Activated CD4-positive, alpha-beta T cell treated with anti-CD3 and anti-CD28 coated beads for 4 hours (primary cell): ENCODE results near the gene PON1.

ENCODE experiments used
- DNase-seq, 2 donors: peaks; one replicate each; pipeline ENCODE4 v3.0.0-alpha.2; 2020

The PON1 gene

DNA sequence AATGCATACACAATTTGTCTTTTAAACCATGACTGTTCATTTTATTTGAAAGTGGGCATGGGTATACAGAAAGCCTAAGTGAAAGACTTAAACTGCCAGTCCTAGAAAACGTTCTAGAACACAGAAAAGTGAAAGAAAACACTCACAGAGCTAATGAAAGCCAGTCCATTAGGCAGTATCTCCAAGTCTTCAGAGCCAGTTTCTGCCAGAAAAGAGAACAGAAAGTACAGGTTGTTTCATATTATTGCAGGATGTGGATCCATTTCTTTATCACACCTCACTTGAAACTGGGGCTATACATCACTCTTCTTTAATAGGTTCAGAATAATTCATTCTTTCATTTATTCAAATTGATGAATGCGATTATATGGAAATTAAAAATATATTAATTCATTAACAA is 7.7 kb downstream of the PON1 start:
- no peak for DNase-seq

DNA sequence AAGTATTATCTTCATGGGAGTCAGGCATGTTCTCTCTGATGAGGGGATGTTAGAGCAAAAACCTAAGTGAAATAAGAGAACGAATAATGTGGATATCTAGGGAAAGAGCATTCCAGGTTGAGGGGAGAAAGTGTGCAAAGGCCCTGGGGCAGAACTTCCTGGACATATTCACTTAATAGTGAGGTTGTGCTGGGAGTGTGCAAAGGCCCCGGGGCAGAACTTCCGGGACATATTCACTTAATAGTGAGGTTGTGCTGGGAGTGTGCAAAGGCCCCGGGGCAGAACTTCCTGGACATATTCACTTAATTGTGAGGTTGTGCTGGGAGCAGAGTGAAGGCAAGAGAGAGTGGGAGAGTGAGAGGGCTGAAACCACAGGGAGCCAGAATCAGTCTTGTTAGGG is 11.8 kb downstream of the PON1 start:
- DNase-seq, result no peak

DNA sequence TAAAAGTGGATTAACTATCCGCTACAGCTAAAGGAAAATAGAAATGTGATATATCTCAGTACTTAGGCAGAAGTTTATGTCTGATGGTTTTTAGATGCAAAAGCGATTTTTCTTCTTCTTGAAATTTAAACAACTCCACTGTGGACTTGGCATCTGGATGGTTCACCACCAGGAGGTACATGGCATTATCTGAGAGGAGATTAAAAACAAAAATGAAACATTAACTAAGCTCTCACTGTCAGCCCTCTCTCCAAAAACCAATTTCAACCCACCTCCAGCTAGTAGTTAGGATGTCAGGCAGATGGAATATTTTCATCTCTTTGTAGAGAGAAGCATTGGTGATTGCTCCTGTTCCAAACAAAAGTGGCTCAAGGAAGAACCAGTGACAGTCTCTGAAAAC is 12.9 kb downstream of the PON1 start:
- DNase-seq, result no peak

DNA sequence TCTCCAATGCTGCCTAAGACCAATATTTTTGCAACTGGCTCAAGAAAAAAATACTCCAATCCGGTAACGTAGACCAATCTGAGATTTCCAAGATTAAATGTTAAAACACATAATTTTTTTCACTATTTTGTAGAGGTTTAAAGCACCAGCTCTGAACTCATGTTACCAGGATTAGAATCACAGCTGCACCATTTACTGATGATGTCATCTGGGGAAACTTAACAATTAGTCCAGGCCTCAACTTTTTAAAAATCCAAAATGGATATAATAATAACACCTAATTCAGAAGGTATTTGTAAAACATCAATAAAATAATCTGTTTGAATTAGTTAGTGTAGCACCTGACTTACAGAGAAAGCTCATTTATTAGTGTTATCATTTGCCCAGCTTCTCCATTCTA is 14.4 kb downstream of the PON1 start:
- DNase-seq, result no peak

DNA sequence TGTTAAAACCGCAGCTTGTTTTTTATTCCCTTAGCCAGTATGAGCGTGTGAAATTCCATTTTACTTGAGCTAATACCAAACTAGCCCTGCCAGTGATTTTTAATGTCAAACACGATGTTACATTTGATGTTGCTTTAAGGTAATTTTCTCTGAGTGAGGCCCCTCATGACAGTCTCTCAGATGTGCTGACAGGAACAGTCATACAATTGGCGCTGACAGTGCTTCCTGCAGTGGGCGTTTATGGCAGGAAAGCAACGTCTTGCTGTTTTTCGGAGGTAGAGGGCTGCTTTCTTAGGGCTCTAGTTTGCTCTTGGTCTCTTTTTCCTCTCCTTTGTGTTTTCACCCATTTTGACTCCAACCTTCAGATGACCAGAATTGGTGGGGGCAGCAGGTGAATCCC is 19.3 kb downstream of the PON1 start:
- no peak for DNase-seq

DNA sequence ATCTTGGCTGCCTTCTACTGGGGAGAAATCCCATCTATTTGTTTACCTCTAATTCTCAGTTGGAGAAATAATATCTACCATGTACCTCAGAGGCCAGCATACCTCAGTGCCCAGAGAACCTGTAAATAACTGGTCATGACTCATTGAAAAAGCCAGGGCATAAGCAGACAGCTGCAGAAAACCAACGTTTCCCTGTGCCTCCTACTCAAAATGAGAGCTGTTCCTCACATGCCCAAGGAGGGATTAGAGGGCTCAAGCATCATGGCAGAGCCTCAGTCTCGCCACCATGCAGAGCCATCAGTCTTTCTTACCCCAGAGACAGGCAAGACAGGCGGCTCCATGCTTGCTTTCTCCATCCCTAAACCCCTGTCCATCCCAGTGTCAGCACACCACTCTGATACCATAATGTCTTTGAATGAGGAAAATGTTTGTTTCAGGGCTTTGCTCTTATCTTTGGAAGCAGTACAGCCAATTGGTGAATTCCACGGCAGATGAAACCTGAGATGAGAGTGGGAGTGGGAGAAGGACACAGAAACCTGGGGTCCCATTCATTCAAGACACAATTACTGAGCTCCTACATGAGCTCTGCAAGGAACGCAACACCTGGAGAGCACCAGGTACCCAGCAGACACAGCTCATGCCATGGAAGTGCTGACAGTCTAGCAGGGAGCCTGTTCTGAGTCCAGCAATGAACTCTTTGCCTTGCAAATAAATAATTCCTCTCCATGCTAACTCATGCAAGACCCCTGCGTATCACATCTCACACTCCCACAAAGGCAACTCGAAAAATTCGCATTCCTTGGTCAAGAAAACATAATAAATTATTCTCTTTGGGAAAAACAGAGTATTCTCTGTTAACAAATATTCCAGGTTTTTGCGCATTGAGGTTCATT is 21.1 kb downstream of the PON1 start:
- no peak for DNase-seq

DNA sequence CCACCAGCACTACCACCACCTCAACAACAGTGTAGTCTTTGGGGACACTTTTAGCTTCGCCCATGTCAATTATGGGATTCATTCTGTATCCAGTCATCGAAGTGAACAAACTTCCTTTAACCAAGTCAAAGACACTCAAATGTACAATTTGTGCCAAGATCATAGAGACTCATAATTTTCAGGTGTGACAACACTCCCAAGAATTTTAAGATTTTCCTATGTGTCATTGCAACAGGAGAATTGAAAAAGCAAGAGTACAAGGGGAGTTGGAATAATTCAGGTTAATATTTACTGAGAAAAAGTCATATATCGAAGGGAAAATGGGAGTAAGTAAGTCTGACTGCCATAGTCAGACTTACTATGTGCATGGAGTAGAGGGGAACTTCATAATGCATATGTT is 26.2 kb downstream of the PON1 start:
- no peak for DNase-seq

DNA sequence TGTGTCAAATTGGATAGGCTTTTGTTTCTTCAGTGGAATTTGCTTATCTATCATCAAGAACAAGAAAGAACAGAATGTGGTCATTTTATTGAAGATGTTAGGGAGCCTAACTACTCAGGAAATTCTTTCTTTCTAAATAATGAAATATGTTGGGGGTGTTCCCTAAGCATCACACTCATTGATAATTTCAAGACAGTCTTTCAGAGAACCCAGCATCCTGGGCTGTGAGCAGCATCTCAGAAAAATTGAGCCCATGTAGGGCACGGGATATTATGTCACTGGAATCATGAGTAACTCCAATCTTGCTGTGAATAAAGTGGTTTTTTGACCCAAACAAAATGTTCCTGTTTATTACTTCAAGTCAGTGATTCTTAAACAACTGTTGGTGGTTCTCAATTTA is 27.3 kb downstream of the PON1 start:
- DNase-seq, result no peak

DNA sequence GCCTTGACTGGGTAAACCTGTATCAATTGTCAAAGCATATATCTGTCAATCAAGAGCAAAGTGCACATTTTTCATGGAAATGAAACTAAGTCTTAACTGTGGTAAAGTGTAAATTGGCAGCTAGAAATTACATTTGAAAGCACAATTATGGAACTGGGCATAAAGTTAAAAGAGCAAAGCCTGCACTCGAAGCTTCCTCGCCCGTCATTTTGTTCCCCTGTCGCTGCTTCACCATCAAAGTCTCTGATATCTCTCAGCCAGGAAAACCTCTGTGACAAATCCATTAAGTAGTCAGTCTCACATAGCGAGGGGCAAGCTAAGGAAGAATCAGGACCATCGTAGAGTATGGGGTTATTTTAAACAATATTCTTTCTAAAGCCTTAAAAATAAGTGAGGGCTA is 27.9 kb downstream of the PON1 start:
- no peak for DNase-seq

DNA sequence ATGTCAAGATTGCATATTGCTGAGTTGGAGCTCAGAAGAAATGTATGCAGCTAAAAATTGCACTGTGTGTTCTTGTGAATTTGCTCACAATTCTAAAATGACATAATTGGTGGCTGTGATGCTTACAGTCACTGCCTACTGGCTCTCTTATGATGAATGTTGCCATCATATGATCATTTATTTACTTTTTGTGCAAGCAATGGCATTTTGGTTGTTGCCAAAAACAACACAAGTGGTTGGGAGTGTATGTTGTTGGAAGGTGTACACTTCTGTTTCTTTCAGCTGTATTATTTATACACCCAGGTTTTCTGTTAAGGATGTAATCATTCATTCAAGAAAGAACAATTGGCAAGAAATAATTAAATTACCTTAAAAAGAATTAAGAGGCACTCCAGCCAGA is 28.9 kb downstream of the PON1 start:
- no peak for DNase-seq

DNA sequence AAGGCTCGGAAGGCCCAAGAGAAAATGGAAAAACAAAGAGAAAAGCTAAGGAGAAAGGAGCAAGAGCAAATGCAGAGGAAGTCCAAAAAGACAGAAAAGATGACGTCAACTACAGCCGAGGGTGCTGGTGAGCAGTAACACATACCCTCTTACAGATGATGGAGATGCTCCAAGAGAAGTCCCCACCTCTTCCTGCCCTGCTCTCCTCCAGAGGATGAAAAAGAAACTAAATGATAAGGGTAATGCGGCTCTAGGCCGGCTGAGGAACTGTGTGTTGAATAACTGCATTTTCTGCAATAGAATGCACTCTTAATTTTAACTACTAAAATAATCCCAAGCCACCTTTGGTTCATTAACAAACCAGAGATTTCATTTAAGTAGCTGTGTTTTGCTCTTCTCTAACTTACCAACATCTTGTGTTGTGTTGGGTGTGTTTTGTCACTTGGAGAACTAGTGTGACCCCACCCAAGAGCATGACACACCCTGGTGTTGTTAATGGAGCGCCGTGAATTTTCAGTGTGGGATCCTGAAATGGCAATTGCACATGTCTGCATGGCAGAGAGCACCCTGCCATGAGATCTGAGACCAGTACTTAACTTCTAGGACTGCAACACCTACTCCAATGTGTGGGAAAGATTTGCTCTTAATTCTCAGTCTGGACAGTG is 34.0 kb downstream of the PON1 start:
- DNase-seq, result no peak

DNA sequence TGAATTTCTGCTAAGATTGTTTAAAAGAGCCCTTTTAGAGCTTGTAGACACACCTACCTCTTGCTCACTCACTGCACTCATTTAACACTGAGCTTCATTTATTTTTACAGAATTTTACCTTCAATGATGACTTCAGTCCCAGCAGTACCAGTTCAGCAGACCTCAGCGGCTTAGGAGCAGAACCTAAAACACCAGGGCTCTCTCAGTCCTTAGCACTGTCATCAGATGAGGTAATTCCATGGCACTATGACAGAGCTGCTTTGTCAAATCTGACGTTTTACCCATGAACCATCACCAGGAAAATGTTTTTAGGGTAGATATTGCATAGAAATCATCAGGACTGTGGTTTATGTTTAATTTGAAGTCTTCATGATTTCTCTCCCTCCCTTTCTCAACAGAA is 38.2 kb downstream of the PON1 start:
- no peak for DNase-seq

DNA sequence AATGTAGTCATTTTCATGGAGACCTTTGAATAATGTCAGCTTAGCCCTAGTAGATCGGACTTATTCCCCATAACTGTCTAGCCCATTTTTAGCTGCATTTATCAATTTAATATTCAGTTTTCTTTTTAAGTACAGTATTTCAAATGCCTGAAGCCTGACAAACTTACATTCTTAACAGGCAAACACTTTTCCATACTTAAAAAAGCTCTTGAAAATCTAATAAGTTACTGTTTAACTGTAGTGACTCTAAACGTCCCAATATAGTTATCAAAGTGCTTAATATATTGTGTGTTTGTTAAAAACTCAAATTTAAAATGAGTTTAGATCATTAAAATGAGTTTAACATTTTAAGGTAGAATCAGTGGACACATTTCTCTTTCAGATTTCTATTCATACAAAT is 44.9 kb downstream of the PON1 start:
- no peak for DNase-seq

DNA sequence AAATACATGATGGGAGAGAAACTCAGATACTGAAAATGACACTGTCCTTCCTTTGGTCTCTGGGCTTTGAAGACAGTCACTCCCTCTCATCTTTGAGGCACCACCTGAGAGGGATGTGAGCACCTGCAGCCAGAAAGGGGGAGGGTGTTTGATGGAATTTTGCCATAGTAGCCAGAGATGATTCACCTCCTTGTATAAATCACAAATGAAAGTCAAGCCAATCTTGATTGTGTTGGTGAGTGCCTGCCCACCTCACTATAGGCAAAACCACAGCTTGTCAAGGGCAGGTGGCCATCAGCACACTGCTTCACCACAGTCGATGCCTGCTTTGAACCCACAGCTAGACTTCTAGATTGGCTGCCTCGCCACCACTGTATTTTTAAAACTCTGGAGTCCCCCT is 48.2 kb downstream of the PON1 start:
- no peak for DNase-seq

DNA sequence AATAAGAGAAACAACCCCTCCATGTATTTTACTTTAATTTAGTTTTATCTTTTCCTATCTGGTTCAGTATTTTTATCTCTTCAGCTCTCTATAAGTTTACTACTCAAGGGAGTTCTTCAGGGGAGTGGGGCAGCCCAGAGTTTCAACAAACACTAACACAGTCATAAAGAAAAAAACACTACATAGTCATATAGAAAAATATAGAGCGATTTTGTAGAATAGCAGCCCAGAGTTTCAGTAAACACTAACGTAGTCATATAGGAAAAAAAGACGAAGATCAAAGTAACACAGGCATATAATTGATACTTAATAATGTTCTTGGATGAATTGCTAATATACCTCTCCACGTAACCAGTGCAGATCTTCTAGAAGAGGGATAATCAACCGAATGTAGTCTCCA is 54.7 kb downstream of the PON1 start:
- no peak for DNase-seq

DNA sequence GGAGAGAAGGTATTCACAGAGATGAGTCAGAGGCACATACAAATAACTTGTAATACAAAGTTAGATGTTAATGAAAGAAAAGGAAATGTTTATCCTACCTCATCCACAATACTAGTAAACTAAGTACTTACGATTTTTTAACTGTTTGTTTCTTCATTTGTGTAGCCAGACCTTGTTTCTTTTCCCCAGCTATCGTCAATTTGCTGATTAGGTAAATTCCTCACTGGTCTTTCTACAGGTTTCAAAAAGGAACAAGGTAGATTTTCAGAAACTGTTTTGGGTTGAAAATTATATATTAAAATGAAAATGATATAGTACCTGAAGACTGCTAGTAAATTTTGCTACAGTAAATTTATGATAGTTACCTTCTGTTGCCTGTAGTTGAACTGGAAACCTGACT is 56.6 kb downstream of the PON1 start:
- no peak for DNase-seq

DNA sequence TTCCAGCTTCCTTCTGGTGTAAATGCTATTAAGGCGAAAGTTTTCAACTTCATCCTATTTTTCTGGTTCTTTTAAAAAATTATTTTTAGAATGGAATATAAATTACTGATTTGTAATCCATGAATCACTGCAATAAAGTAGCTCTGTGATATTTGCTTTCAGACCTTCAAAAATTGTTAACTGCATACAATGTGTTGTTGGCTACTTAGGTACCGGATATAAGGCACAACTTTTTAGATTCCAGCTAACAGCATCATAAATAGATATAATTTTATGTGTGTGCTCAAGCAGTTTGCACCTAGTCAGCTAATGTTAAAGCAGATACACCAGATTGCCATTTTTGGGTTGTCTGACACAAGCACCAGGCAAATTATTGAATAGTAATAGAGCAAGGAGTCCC is 58.7 kb downstream of the PON1 start:
- no peak for DNase-seq

DNA sequence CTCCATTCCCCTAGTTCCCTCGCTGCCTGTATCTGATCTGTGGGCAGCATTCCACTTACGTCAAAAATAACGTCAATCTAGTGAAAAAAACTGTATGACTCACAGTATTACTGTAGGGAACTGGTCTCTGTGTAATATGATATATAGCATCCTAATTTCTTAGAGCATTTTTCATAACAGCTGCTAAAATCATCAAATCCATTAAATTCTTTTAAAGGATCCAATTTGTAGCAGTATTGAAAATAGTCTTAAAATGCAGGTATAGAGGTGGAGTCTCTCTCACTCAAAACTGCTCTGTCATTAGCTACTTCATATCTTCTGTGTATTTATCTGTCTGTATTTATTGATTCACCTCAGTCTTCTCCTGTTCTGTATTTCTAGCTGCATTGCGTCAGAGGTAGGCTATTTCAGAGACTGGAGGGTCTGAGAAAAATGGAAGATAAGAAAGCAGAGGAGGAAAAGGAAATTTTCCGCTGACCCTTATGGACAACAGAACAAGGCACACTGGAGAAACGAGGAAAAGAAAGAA is 59.9 kb downstream of the PON1 start:
- DNase-seq, result no peak

DNA sequence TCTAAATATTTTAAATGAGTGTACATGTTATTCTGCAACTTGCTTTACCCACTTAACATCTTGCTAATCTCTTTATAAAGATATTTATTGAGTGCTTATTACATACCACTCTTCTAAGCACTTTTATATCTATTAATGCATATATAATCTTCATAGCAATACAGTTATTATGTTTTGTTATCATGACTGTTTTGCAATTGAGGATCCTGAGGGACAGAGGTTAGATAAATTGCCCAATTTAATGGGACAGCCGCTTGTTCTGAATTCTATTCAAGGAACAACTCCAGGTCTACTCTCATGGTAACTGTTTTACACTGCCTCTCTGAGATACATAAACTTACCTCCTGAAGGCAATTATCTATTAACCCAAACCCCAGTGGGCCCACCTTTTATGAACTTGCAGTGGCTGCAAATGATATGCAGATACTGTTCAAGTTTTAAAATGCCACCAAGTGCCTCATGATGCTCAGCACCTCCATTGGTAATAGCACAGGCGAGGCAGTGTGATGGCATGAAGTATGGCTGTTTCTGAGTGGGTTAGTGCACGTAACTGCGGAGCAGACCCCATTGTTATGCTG is 60.5 kb downstream of the PON1 start:
- DNase-seq, result no peak

DNA sequence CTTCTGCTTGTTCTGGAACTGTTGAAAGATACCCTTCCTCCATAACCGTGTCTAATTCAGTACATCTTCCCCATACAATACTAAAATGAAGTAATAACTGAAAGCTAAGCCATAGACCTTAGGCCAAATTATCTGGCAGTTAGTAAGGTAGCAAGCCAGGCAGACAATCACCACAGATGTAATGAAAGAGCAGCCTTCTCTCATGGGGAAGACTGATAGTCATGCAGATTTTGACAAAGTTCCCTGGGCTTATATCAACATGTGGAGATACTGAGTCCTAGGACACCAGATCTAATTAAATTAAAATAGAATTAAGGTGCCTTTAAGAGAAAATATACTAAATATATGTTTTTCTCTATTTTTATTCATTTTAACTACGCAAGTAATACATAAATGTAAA is 61.5 kb downstream of the PON1 start:
- DNase-seq, result no peak

DNA sequence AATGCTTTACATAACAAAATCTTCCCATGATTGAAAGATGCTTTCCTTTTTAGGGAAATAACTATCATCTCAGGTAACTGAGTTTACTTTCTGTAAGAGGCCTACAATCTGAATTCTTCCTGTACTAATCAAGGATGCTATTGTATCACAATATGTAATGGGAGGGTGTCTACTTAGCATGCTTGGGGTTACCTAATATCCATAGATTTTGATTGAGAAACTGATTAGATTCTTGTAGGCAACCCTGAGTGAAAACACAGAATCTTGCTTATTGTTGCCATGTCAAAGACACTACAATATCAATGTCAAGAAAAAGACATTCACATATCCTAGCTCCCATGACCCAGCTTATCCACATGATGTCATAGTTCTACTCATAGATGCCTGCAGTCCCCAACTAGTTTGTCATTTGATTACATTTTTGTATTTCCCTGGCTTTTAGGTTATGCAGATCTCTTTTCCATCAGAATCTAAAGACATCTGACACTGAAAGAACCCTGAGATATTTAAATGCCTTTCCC is 62.4 kb downstream of the PON1 start:
- DNase-seq, result no peak

DNA sequence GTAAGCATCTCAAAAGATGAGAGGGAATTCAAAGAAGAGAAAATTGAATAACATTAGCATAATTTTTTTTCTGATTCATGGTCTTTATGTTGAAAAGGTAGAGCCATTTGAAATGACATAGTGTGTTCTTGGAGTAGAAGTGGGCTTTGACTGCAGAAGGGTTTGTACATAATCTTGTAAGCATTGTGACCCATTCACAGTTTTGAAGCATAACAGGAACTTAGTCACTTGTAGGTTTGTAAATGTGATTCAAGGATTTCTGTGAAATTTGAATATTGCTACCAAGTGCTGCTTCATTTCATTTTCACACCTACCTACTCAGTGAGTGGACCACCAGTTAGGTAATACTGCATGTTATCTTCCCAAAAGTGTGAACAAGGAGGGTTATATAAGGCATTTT is 68.6 kb downstream of the PON1 start:
- no peak for DNase-seq

DNA sequence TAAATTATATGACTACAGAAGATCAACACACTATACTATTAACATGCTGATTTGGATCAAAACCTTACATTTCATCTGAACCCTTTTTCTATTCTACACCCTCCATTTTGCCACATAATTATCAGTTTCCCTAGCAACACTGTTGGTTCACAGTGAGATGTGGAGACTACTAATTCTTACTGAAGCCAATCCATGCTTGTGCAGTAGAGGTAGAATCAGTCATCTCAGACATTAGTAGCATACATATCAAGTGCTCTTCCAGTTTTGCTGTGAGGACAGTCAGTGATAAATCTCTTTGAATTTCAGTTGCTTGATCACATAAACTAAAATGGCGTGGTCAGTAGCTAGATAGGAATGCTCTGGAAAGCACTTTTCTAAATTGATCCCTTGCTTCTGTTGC is 70.3 kb downstream of the PON1 start:
- no peak for DNase-seq

DNA sequence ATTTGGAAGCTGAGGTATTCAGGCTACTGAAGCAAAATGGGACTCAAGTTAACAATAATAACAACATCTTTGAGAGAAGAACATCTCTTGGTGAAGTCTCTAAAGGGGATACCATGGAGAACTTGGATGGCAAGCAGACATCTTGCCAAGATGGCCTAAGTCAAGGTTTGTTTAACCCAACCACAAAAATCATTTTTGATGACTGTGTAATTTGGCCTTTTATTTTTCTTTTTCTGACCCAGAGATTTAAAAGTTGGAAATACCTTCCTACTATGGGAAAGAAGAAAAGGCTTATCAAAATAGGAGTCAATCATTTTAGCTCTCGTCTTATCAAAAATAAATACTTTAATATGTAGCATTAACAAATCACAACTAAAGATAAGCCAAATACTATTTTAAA is 72.4 kb downstream of the PON1 start:
- DNase-seq, result no peak
